GM12892 (cell line): ENCODE results near the gene USB1.

Source experiments
- POLR2A ChIP-seq: IDR thresholded peaks from 2 replicates; pipeline ENCODE4 v1.6.1; 2011; ENCODE audit warnings: low read depth, low read length, control low read depth
- POLR2AphosphoS5 ChIP-seq: IDR thresholded peaks from 2 replicates; pipeline ENCODE4 v1.6.1; 2011; ENCODE audit warnings: low read depth, low read length, control low read depth
- TAF1 ChIP-seq: IDR thresholded peaks from 2 replicates; pipeline ENCODE4 v1.6.1; 2011; ENCODE audit warnings: low read depth, mild to moderate bottlenecking, control low read depth, low read length, borderline replicate concordance

DNA sequence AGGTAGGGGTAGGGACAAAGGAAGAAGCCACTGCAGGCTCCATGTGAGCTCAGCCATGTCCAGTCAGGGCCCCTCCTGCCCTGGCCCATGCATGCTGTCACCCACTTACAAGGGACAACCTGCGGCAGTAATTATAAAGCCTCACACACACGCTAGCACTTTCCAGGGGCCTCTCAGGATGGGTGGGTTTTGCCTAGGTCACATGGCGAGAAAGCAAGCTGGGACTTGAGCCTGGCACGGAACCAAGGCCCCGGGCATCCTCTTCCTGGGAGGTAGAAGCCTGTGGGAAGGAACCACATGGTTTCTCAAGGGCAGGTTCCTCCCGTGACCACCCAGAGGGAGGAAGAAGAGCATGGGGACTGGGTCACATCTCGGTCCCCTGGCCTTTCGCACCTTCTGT is 7.8 kb upstream of the USB1 start:
- no peak for TF ChIP-seq POLR2A
- TF ChIP-seq TAF1 = no peak
- no peak for TF ChIP-seq POLR2AphosphoS5
